HEK293T (cell line): ENCODE data around the gene EGFLAM.

Source experiments
- ARNT ChIP-seq: fragments of 450-650 bp; IDR thresholded peaks from 2 replicates; pipeline ENCODE4 v1.6.1; 2017; ENCODE audit warnings: mild to moderate bottlenecking
- BHLHE40 ChIP-seq: fragments of 450-650 bp; IDR thresholded peaks from 2 replicates; pipeline ENCODE4 v1.6.1; 2016; ENCODE audit warnings: mild to moderate bottlenecking, moderate library complexity, borderline replicate concordance
- ELF4 ChIP-seq: fragments of 450-650 bp; IDR thresholded peaks from 2 replicates; pipeline ENCODE4 v1.6.1; 2017; ENCODE audit warnings: antibody characterized with exemption
- FOXA1 ChIP-seq: fragments of 450-650 bp; IDR thresholded peaks from 2 replicates; pipeline ENCODE4 v1.6.1; 2016; ENCODE audit warnings: mild to moderate bottlenecking
- FOXK2 ChIP-seq: fragments of 450-650 bp; IDR thresholded peaks from 2 replicates; pipeline ENCODE4 v1.6.1; 2016; ENCODE audit warnings: mild to moderate bottlenecking
- FOXM1 ChIP-seq: fragments of 450-650 bp; IDR thresholded peaks from 2 replicates; pipeline ENCODE4 v1.6.1; 2017; ENCODE audit warnings: mild to moderate bottlenecking, borderline replicate concordance
- HDGF ChIP-seq: fragments of 450-650 bp; IDR thresholded peaks from 2 replicates; pipeline ENCODE4 v1.6.1; 2017; ENCODE audit warnings: antibody characterized with exemption, borderline replicate concordance
- LEF1 ChIP-seq: fragments of 450-650 bp; IDR thresholded peaks from 2 replicates; pipeline ENCODE4 v1.6.1; 2017; ENCODE audit warnings: mild to moderate bottlenecking, borderline replicate concordance
- NFRKB ChIP-seq: fragments of 450-650 bp; IDR thresholded peaks from 2 replicates; pipeline ENCODE4 v1.6.1; 2016; ENCODE audit warnings: mild to moderate bottlenecking, moderate library complexity
- SP1 ChIP-seq: fragments of 450-650 bp; IDR thresholded peaks from 2 replicates; pipeline ENCODE4 v1.6.1; 2017
- ZNF384 ChIP-seq: fragments of 450-650 bp; IDR thresholded peaks from 2 replicates; pipeline ENCODE4 v1.6.1; 2016
- TF ChIP-seq, protein P1 (sequence below): fragments of 450-650 bp; IDR thresholded peaks from 2 replicates; pipeline ENCODE4 v1.6.1; 2016

DNA sequence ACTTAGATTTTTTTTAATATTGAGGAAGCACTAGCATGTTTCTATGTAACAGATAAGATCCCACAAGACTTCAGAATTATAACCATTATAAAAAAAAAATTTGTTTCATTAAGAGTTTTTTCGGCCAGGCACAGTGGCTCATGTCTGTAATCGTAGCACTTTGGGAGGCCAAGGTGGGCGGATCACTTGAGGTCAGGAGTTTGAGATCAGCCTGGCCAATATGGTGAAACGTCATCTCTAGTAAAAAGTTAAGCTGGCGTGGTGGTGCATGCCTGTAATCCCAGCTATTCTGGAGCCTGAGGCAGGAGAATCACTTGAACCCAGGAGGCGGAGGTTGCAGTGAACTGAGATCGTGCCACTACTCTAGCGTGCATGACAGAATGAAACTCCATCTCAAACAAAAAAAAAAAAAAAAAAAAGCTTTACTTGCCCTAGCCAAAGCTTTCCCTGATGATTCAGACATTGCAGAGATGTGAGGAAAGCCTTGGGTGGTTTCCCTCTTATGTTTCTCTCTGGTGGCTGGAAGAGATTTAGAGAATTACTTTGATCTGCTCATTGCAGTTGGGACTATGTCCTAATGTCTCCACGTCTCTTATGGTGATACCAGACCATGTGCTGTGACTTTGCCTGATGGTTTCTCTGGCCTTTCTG lies 65.4 kb downstream of the EGFLAM start:
- no peak for TF ChIP-seq FOXK2
- TF ChIP-seq BHLHE40: no peak
- no peak for TF ChIP-seq FOXM1
- no peak for TF ChIP-seq SP1
- TF ChIP-seq ELF4: no peak
- TF ChIP-seq ZNF384: no peak
- no peak for TF ChIP-seq NFRKB
- TF ChIP-seq, protein P1, sequence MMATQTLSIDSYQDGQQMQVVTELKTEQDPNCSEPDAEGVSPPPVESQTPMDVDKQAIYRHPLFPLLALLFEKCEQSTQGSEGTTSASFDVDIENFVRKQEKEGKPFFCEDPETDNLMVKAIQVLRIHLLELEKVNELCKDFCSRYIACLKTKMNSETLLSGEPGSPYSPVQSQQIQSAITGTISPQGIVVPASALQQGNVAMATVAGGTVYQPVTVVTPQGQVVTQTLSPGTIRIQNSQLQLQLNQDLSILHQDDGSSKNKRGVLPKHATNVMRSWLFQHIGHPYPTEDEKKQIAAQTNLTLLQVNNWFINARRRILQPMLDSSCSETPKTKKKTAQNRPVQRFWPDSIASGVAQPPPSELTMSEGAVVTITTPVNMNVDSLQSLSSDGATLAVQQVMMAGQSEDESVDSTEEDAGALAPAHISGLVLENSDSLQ: no peak
- no peak for TF ChIP-seq ARNT
- no peak for TF ChIP-seq HDGF
- TF ChIP-seq LEF1: no peak
- TF ChIP-seq FOXA1: no peak
